Upper lobe of left lung (tissue), 6 donors: Measurements from ENCODE around the gene MRPL44. TPM values are rescaled to one million over a fixed set of nuclear protein-coding genes. Genes with fewer than 3 reads are reported as not detected.

Experiments
- ATAC-seq, 2 donors: fragments of 200-7000 bp; cut with Tn5 transposase; one replicate each; pipeline ENCODE4 v1.9.1; 2022; ENCODE audit warnings: mild to moderate bottlenecking in 2 of 2, moderate library complexity in 2 of 2; ENCODE audit not compliant: low FRiP score in 2 of 2
- DNase-seq, 2 donors: peaks; one replicate each; pipeline ENCODE4 v3.0.0-alpha.2; 2019 to 2020
- H3K27ac ChIP-seq, 4 donors: fragments of 200-600 bp; sonication (generic); one replicate each; pipeline ENCODE4 v1.5.1; 2016 to 2019
- H3K27me3 ChIP-seq, 4 donors: fragments of 200-600 bp; sonication (generic); one replicate each; pipeline ENCODE4 v1.5.1; 2017 to 2019
- H3K36me3 ChIP-seq, 4 donors: fragments of 200-600 bp; sonication (generic); one replicate each; pipeline ENCODE4 v1.5.1; 2016 to 2019
- H3K4me1 ChIP-seq, 4 donors: fragments of 200-600 bp; sonication (generic); one replicate each; pipeline ENCODE4 v1.5.1; 2018 to 2019
- H3K4me3 ChIP-seq, 4 donors: fragments of 200-600 bp; sonication (generic); one replicate each; pipeline ENCODE4 v1.5.1; 2017 to 2019; ENCODE audit warnings: mild to moderate bottlenecking in 2 of 4, moderate library complexity in 1 of 4
- H3K9me3 ChIP-seq, 4 donors: fragments of 200-600 bp; sonication (generic); one replicate each; pipeline ENCODE4 v1.5.1; 2018 to 2019
- EP300 ChIP-seq, 4 donors: sonication (generic); formaldehyde crosslinking; IDR thresholded peaks; one replicate each; pipeline ENCODE4 v1.5.1; 2017; ENCODE audit warnings: antibody characterized with exemption in 4 of 4, control low read depth in 2 of 4
- POLR2A ChIP-seq, 4 donors: fragments of 450-650 bp; IDR thresholded peaks; one replicate each; pipeline ENCODE4 v1.5.1; 2016 to 2017; ENCODE audit warnings: antibody characterized with exemption in 4 of 4, mild to moderate bottlenecking in 2 of 4
- POLR2AphosphoS5 ChIP-seq, 2 donors: sonication (generic); formaldehyde crosslinking; IDR thresholded peaks; one replicate each; pipeline ENCODE4 v1.5.1; 2017; ENCODE audit warnings: antibody characterized with exemption in 2 of 2
- WGBS, 2 donors: methylation state at CpG; one replicate each; pipeline ENCODE4 v1.1.5; 2017 to 2018; 5-methylcytosine and 5-hydroxymethylcytosine counted together
- total RNA-seq, 6 donors: library from RNA; depleted of rRNA in 4 of 6; stranded (reverse); fragments of >200 nt in 4 of 6; gene quantifications; one replicate each; pipeline versions ENCODE4 v1.1.0 to v1.2.1, GENCODE V29; 2016 to 2021
- TF ChIP-seq, protein P1 (sequence below), 6 experiments: fragments of 450-650 bp in 4 of 6; fragments of 200-600 bp in 2 of 6; sonication (generic) in 2 of 6; IDR thresholded peaks; one replicate each; pipeline ENCODE4 v1.5.1; 2016 to 2019; ENCODE audit warnings: antibody characterized with exemption in 6 of 6
- donor health status: DM: no; HTN: no; CAD: no; lungs with moderate emphysema.
- donor health status: DM: no; HTN: yes; CAD: no; lungs with severe emphysema.

Gene MRPL44
- total RNA-seq, 6 donors from 2014 or later, result 7.9 to 24.4 (median 22.5) TPM

DNA sequence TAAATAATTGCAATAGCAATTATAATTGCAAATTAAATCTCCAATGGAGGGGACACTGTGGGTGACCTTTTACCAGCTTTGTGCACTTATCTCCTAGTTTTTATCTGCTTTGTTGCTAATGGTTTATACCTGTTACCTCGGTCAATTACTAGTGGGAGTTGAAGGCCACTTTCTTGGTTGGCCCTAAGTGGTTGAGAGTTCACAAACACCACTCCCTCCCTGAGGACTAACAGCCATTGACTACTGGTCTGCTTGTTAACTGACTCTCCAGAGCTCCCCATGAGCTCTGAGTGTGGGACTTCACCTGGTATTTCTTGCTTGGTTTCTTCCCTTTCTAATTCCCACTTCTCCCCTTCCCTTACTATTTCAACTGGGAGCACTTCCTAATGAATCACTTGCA, 54.6 kb downstream of the MRPL44 start:
- no peaks in the 10 kb centered on the region for H3K4me1 ChIP-seq
- H3K27me3 ChIP-seq, result no peaks in the 10 kb centered on the region
- no peak overlapping the region for H3K27ac ChIP-seq
- DNase-seq (no peak), ATAC-seq (no peak)
- H3K9me3 ChIP-seq, result no peaks in the 10 kb centered on the region
- H3K36me3 ChIP-seq, result no peaks in the 10 kb centered on the region
- H3K4me3 ChIP-seq, result no peak overlapping the region
- TF ChIP-seq POLR2A (IDR thresholded peaks at IDR 0.05), result no peak
- TF ChIP-seq, protein P1, sequence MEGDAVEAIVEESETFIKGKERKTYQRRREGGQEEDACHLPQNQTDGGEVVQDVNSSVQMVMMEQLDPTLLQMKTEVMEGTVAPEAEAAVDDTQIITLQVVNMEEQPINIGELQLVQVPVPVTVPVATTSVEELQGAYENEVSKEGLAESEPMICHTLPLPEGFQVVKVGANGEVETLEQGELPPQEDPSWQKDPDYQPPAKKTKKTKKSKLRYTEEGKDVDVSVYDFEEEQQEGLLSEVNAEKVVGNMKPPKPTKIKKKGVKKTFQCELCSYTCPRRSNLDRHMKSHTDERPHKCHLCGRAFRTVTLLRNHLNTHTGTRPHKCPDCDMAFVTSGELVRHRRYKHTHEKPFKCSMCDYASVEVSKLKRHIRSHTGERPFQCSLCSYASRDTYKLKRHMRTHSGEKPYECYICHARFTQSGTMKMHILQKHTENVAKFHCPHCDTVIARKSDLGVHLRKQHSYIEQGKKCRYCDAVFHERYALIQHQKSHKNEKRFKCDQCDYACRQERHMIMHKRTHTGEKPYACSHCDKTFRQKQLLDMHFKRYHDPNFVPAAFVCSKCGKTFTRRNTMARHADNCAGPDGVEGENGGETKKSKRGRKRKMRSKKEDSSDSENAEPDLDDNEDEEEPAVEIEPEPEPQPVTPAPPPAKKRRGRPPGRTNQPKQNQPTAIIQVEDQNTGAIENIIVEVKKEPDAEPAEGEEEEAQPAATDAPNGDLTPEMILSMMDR (IDR thresholded peaks at IDR 0.05), result no peak
- TF ChIP-seq POLR2AphosphoS5 (IDR thresholded peaks at IDR 0.05), result no peak
- no peak for TF ChIP-seq EP300 (IDR thresholded peaks at IDR 0.05)
- 94% methylated on average over 1 of the region's 1 CpG for WGBS, 2 donors

DNA sequence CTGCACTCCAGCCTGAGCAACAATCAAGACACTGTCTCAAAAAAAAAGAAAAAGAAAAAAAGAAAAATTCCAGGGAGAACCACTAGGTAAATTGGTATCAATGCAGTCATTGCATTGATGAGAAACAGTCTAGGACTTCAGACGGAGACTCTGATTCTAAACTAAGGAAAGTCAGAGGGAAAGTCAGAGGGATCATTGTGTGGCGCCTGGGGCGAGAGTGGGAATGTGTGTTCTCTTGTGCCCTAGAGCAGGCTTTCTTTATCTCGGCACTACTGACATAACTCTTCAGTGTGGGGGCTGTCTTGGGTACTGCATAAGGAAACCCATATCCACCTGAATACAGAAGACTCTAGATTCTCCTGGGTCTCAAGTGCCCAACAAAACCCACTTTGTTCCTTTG, 57.1 kb downstream of the MRPL44 start:
- H3K27me3 ChIP-seq, result no peaks in the 10 kb centered on the region
- H3K4me3 ChIP-seq, result no peak overlapping the region
- no peak for TF ChIP-seq POLR2AphosphoS5 (IDR thresholded peaks at IDR 0.05)
- TF ChIP-seq, protein P1 (IDR thresholded peaks at IDR 0.05), result no peak
- no peak for TF ChIP-seq EP300 (IDR thresholded peaks at IDR 0.05)
- no peak for TF ChIP-seq POLR2A (IDR thresholded peaks at IDR 0.05)
- H3K4me1 ChIP-seq, result no peaks in the 10 kb centered on the region
- 92 to 93% methylated on average over 4 of the region's 4 CpGs for WGBS, 2 donors
- DNase-seq (no peak), ATAC-seq (no peak)
- H3K36me3 ChIP-seq, result no peaks in the 10 kb centered on the region
- H3K9me3 ChIP-seq, result no peaks in the 10 kb centered on the region
- H3K27ac ChIP-seq, result no peak overlapping the region

DNA sequence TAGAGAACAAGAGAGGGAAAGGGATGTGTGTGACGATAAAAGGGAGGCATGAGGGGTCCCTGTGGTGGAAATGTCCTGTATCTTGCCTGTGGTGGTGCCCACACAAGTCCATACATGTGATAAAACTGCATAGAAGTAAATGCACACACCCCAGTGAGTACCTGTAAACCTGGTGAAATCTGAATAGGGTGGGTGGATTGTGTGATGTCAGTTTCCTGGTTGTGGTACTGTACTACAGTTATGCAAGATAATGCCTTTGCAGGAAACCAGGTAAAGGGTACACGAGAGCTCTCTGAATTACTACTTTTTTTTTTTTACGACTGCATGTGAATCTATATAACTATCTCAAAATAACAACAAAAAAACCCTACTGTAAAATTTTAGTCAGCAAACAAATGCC, 59.7 kb downstream of the MRPL44 start:
- DNase-seq, result no peak
- TF ChIP-seq, protein P1 (IDR thresholded peaks at IDR 0.05), result no peak
- TF ChIP-seq POLR2A (IDR thresholded peaks at IDR 0.05) (no peak), EP300 (IDR thresholded peaks at IDR 0.05) (no peak), POLR2AphosphoS5 (IDR thresholded peaks at IDR 0.05) (no peak)
- Histone ChIP-seq H3K27me3 (no peaks in the 10 kb centered on the region), H3K4me1 (no peaks in the 10 kb centered on the region), H3K36me3 (no peaks in the 10 kb centered on the region), H3K4me3 (no peak overlapping the region), H3K27ac (no peak overlapping the region), H3K9me3 (no peaks in the 10 kb centered on the region)
- 60 to 67% methylated on average over 3 of the region's 3 CpGs for WGBS, 2 donors
- ATAC-seq, result no peak

Other genes starting within 250 kb of the MRPL44 start
- gene AP1S3, start 119.9 kb upstream of the MRPL44 start, total RNA-seq, result 10 to 100 TPM in 4 of 6 donors, 1 to 10 TPM in 2; 2.1 to 23.2 (median 11.5) TPM
- gene WDFY1, start 12.1 kb upstream of the MRPL44 start, total RNA-seq, result 10 to 100 TPM; 32.6 to 90.1 (median 41.2) TPM
- gene SERPINE2, start 81.8 kb downstream of the MRPL44 start, total RNA-seq, result 10 to 100 TPM in 1 of 6 donors, 1 to 10 TPM in 5; 1.0 to 11.7 (median 3.3) TPM